Transverse colon (tissue), 3 donors: ENCODE measurements around the gene HEXA.

Experiments
- EP300 ChIP-seq: sonication (generic); formaldehyde crosslinking; IDR thresholded peaks from one replicate; pipeline ENCODE4 v1.6.1; 2017; ENCODE audit warnings: antibody characterized with exemption, low read depth
- POLR2A ChIP-seq: fragments of 450-650 bp; IDR thresholded peaks from one replicate; pipeline ENCODE4 v1.6.1; 2016; ENCODE audit warnings: antibody characterized with exemption, mild to moderate bottlenecking, moderate library complexity
- TF ChIP-seq, protein P1 (sequence below), 5 experiments: fragments of 200-600 bp in 3 of 5; fragments of 450-650 bp in 2 of 5; sonication (generic) in 3 of 5; IDR thresholded peaks; 1 replicate in 2 of 5; 2 replicates in 3 of 5; pipeline ENCODE4 v1.5.1; 2016 to 2017; ENCODE audit warnings: antibody characterized with exemption in 5 of 5, inconsistent platforms in 3 of 5, mild to moderate bottlenecking in 2 of 5, moderate library complexity in 1 of 5

DNA sequence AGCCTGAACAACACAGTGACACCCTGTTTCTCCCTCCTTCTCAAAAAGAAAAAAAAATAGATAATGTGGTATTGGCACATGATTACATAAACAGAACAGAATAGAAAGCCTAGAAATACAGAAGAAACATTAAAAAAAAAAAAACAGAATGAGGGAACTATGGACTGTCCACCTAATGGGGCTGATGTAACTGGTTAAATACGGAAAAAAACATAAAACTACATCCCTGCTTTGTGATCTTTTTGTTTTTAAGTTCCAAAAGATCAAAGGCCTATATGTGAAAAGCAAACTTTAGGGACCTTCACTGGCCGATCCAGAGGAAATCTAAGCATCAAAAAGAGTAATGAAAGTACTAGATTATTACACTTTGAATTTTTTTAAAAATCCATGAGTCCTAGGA lies 39.5 kb upstream of the HEXA start:
- TF ChIP-seq, protein P1, sequence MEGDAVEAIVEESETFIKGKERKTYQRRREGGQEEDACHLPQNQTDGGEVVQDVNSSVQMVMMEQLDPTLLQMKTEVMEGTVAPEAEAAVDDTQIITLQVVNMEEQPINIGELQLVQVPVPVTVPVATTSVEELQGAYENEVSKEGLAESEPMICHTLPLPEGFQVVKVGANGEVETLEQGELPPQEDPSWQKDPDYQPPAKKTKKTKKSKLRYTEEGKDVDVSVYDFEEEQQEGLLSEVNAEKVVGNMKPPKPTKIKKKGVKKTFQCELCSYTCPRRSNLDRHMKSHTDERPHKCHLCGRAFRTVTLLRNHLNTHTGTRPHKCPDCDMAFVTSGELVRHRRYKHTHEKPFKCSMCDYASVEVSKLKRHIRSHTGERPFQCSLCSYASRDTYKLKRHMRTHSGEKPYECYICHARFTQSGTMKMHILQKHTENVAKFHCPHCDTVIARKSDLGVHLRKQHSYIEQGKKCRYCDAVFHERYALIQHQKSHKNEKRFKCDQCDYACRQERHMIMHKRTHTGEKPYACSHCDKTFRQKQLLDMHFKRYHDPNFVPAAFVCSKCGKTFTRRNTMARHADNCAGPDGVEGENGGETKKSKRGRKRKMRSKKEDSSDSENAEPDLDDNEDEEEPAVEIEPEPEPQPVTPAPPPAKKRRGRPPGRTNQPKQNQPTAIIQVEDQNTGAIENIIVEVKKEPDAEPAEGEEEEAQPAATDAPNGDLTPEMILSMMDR (IDR thresholded peaks at IDR 0.05) = no peak
- TF ChIP-seq POLR2A (no peak), EP300 (no peak)
